Vagina (tissue), 2 donors: ENCODE data around the gene KDM4B.

Experiments
- CTCF ChIP-seq, 3 experiments: fragments of 450-650 bp in 2 of 3; fragments of 200-600 bp in 1 of 3; sonication (generic) in 1 of 3; IDR thresholded peaks; one replicate each; pipeline ENCODE4 v1.5.1; 2017 to 2019; ENCODE audit warnings: antibody characterized with exemption in 3 of 3, mild to moderate bottlenecking in 2 of 3, moderate library complexity in 2 of 3
- POLR2A ChIP-seq, 2 donors: fragments of 450-650 bp; IDR thresholded peaks; one replicate each; pipeline ENCODE4 v1.6.1; 2017; ENCODE audit warnings: antibody characterized with exemption in 2 of 2, mild to moderate bottlenecking in 2 of 2, moderate library complexity in 2 of 2
- POLR2AphosphoS5 ChIP-seq, 2 donors: sonication (generic); formaldehyde crosslinking; IDR thresholded peaks; one replicate each; pipeline ENCODE4 v1.9.0; 2017; ENCODE audit warnings: antibody characterized with exemption in 2 of 2, mild to moderate bottlenecking in 2 of 2, low read depth in 1 of 2; ENCODE audit not compliant: insufficient read depth in 1 of 2

GRCh38 chr19:5193192-5193591 lies 224.3 kb downstream of the KDM4B start:
- TF ChIP-seq POLR2A (IDR thresholded peaks at IDR 0.05) (no peak), POLR2AphosphoS5 (IDR thresholded peaks at IDR 0.05; ENCODE audit: insufficient read depth in 1 of 2, low read depth in 1 of 2) (no peak), CTCF (IDR thresholded peaks at IDR 0.05) (no peak)
